Naive thymus-derived CD8-positive, alpha-beta T cell (primary cell): ENCODE results near the gene CD1C. TPM values are rescaled to one million over a fixed set of nuclear protein-coding genes. Genes with fewer than 3 reads are reported as not detected.

ENCODE experiments used
- ATAC-seq, 2 donors: fragments of 150-1000 bp; cut with Tn5 transposase in 1 of 2; sonication (Bioruptor Pico), chemical (Tn5 transposase) in 1 of 2; 1 replicate in 1 of 2; 2 replicates in 1 of 2; pipeline ENCODE4 v1.10.0; 2021; ENCODE audit warnings: mild to moderate bottlenecking in 2 of 2, moderate library complexity in 2 of 2
- POLR2A ChIA-PET: fragments of 350-600 bp; sonication (Branson Sonifier 250); formaldehyde crosslinking; loops from one replicate; lab custom pipeline; 2021; ENCODE audit warnings: antibody characterized with exemption; lab: Charles Lee
- DNase-seq, 10 donors: peaks; one replicate each; pipeline versions ENCODE4 v3.0.0 to v3.0.0-alpha.2; 2020 to 2022
- H3K27ac Mint-ChIP-seq, 10 donors: one replicate each; pipeline ENCODE4 v1.8.0; 2020 to 2022; ENCODE audit warnings: mild to moderate bottlenecking in 10 of 10, mixed read lengths in 10 of 10, moderate library complexity in 4 of 10, inconsistent platforms in 1 of 10
- H3K27me3 Mint-ChIP-seq, 5 donors: one replicate each; pipeline ENCODE4 v1.8.0; 2021 to 2022; ENCODE audit warnings: mixed read lengths in 5 of 5
- H3K36me3 Mint-ChIP-seq, 3 donors: one replicate each; pipeline ENCODE4 v1.8.0; 2020 to 2022; ENCODE audit warnings: mixed read lengths in 3 of 3, mild to moderate bottlenecking in 2 of 3, inconsistent platforms in 1 of 3
- H3K4me1 Mint-ChIP-seq, 4 donors: one replicate each; pipeline ENCODE4 v1.8.0; 2021 to 2022; ENCODE audit warnings: mixed read lengths in 4 of 4
- H3K4me3 Mint-ChIP-seq, 10 donors: one replicate each; pipeline ENCODE4 v1.8.0; 2020 to 2022; ENCODE audit warnings: mild to moderate bottlenecking in 10 of 10, mixed read lengths in 10 of 10, moderate library complexity in 6 of 10, inconsistent platforms in 1 of 10
- H3K9me3 Mint-ChIP-seq, 9 donors: one replicate each; pipeline ENCODE4 v1.8.0; 2020 to 2022; ENCODE audit warnings: mixed read lengths in 9 of 9, mild to moderate bottlenecking in 3 of 9, inconsistent platforms in 1 of 9, moderate library complexity in 1 of 9
- polyA plus RNA-seq, 3 donors: library from polyadenylated mRNA; unstranded; fragments of 300-500 nt; fragmentation: Illumina TruSeq; gene quantifications; one replicate each; pipeline ENCODE4 v1.2.3, GENCODE V29; 2021
- total RNA-seq, 8 experiments: library from RNA in 2 of 8; stranded (reverse) in 2 of 8; gene quantifications; one replicate each; pipeline ENCODE4 v1.2.3 and lab custom pipeline; 2021 to 2026

The CD1C gene
- total and polyA plus RNA-seq, 5 experiments from 2014 or later, result 0.35 to 0.73 TPM; not detected in 3

DNA sequence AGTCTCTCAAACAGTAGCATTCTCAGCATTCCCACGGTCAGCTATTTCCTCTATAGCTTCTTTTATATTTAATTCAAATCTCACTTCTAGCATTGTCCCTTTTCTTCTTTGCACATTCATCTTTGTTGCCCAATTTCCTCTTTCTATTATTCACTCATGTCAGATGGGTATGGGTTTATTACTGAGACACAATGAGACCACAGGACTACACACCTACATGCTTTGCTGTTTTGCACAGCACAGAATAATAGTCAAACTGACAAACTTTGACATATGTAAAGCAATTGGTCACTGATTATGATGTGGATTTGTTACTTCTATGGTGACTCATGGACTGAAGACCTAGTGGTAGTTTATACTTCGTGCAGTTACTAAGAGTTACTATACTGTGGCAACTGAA, 5.8 kb upstream of the CD1C start:
- Mint-ChIP-seq H3K36me3 (peaks cover 0 to 7% (median 2%) of the 10 kb centered on the region in 3 donors), H3K4me1 (peaks cover 11 to 57% (median 15%) of the 10 kb centered on the region in 4 donors), H3K27me3 (peaks cover 16 to 56% (median 21%) of the 10 kb centered on the region in 5 donors), H3K9me3 (peaks cover 4 to 25% (median 14%) of the 10 kb centered on the region in 9 donors), H3K27ac (no peak overlapping the region), H3K4me3 (no peak overlapping the region)
- POLR2A ChIA-PET, result no interaction called here
- ATAC-seq (no peak), DNase-seq (no peak)

DNA sequence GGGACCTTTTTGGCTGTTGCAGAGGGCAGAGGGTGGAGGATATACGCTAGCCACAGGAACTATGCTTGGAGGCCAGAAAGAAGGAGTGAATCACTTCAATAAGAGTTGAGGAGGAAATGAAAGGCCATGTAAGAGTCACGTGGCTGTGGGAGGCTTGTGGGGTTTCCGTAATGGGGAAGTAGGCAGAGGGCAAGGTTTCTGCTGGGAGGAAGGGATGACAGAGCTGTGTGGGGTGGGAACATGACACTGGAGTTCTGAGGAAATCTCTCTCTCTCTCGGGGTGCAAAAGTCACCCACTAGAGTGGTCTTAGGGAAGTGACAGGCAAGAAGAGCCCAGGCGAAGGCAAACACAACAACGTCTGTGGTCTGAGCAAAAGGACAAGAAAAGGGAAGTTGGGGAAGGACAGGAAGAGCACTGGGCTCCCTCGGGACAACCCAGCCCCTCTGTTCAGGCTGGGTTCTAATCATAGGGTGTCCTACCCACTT, 3.9 kb upstream of the CD1C start:
- peaks cover 4 to 18% (median 13%) of the 10 kb centered on the region in 9 donors for H3K9me3 Mint-ChIP-seq
- H3K27ac Mint-ChIP-seq, result peak overlapping the region in 3 of 10 donors; percentile 6 to 80 (median 24)
- peaks cover 0 to 7% (median 2%) of the 10 kb centered on the region in 3 donors for H3K36me3 Mint-ChIP-seq
- POLR2A ChIA-PET, result no interaction called here
- DNase-seq (peak in 1 of 10 donors; percentile 51), ATAC-seq (peak in 1 of 2 donors; percentile 56)
- peaks cover 16 to 56% (median 21%) of the 10 kb centered on the region in 5 donors for H3K27me3 Mint-ChIP-seq
- peaks cover 11 to 57% (median 15%) of the 10 kb centered on the region in 4 donors for H3K4me1 Mint-ChIP-seq
- peak overlapping the region in 2 of 10 donors; percentile 7 to 70 for H3K4me3 Mint-ChIP-seq

DNA sequence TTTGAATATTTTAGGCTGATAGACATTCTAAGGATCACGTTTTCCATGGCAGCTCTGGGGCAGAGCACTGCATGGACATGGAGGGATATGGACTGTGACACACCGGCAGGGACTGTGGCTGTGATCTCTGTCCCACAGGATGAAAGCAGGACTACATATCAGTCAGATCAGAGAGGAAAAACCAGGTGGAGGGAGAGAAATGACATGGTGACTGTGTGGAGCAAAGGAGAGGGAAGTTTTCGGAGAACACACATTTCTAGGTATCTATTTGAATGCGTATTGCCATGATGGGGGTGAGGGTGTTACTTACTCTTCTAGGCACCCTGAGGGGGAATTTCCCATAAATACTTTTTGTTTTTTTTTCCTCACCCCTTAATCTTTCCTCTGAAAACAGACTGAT, 3.2 kb upstream of the CD1C start:
- DNase-seq, result no peak
- peaks cover 15 to 51% (median 20%) of the 10 kb centered on the region in 5 donors for H3K27me3 Mint-ChIP-seq
- H3K4me3 Mint-ChIP-seq, result peak overlapping the region in 1 of 10 donors; percentile 64
- POLR2A ChIA-PET, result no interaction called here
- peaks cover 0 to 2% (median under 1%) of the 10 kb centered on the region in 3 donors for H3K36me3 Mint-ChIP-seq
- ATAC-seq, result no peak
- peaks cover 11 to 55% (median 15%) of the 10 kb centered on the region in 4 donors for H3K4me1 Mint-ChIP-seq
- H3K27ac Mint-ChIP-seq, result peak overlapping the region in 1 of 10 donors; percentile 80
- peaks cover 4 to 11% (median 7%) of the 10 kb centered on the region in 9 donors for H3K9me3 Mint-ChIP-seq

DNA sequence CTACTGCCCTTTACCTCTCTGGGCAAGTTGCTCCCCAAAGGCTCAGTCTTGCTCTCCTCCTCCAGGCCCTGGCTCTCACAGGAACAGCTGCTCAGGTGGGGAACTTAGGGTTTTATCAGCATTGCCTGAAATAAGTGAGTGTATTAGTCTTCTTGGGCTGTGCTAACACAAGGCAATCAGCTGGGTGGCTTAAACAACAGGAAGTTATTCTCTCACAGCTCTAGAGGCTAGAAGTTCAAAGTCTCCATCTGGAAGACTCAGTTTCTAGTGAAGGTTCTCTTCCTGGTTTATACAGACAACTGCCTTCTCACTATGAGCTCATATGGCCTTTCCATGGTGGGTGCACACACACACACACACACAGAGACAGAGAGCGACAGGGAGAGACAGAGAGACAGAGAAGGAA, 2.8 kb upstream of the CD1C start:
- peak overlapping the region in 1 of 10 donors; percentile 80 for H3K27ac Mint-ChIP-seq
- H3K27me3 Mint-ChIP-seq, result peaks cover 15 to 46% (median 20%) of the 10 kb centered on the region in 5 donors
- no peak for ATAC-seq
- H3K4me3 Mint-ChIP-seq, result peak overlapping the region in 1 of 10 donors; percentile 34
- peaks cover 11 to 51% (median 15%) of the 10 kb centered on the region in 4 donors for H3K4me1 Mint-ChIP-seq
- H3K9me3 Mint-ChIP-seq, result peaks cover 0 to 7% (median 5%) of the 10 kb centered on the region in 9 donors
- no peak for DNase-seq
- POLR2A ChIA-PET, result interaction anchor here (0.5 kb wide), 1 partner anchor 11 kb away, joined by 4 read pairs; no protein-coding TSS in a partner anchor
- peaks cover 0 to 2% (median 0%) of the 10 kb centered on the region in 3 donors for H3K36me3 Mint-ChIP-seq

DNA sequence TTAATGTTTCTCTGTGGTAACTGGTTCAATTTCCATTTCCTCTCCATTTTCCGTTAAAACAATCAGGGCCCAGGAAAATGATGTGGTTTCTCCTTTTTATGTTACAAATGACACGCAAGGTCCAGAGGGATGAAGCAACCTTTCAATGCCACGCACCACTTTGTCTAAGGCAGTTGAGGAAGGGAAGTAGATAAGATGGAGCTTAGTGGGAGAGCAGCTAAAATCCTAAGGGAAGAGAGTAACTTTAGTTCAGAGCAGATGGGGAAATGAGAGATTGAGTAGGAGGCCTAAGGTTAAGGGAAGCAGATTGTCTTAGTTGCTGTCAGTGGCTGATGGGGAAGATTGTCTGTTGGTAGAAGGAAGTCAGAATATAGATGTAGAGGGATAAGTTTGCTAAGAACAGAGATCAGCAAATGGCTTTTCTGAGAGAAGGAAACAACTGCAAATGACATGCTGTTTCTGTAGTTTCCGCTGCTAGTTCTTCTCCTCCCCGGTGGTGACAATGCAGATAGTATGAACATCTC, 660 bp downstream of the CD1C start:
- Mint-ChIP-seq H3K36me3 (no peaks in the 10 kb centered on the region), H3K9me3 (no peaks in the 10 kb centered on the region), H3K4me1 (peaks cover 9 to 27% (median 14%) of the 10 kb centered on the region in 4 donors), H3K27ac (no peak overlapping the region), H3K27me3 (peaks cover 12 to 26% (median 13%) of the 10 kb centered on the region in 5 donors), H3K4me3 (no peak overlapping the region)
- POLR2A ChIA-PET, result no interaction called here
- DNase-seq (no peak), ATAC-seq (no peak)

DNA sequence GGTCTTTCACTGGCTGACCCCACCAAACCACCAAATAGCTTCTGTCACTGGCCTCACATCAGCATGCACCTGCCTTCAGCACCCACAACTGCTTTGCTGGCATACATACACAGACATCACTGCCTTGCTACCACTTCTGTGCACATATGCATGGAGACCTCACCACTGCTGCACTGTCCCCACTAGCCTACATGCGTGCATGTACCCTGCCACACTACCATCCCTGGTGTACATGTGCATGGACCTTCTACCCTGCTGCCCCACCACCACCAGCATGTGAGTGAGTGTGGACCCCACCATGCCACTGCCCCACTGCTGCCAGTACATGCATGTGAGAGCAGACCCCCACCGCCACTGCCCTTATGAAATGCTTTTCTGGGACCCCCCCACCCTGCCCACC, 6.1 kb downstream of the CD1C start:
- POLR2A ChIA-PET, result no interaction called here
- no peak overlapping the region for H3K27ac Mint-ChIP-seq
- H3K27me3 Mint-ChIP-seq, result peaks cover 8 to 15% (median 12%) of the 10 kb centered on the region in 5 donors
- no peak overlapping the region for H3K4me3 Mint-ChIP-seq
- H3K9me3 Mint-ChIP-seq, result peaks cover 10 to 46% (median 20%) of the 10 kb centered on the region in 9 donors
- DNase-seq (no peak), ATAC-seq (no peak)
- no peaks in the 10 kb centered on the region for H3K4me1 Mint-ChIP-seq
- peaks cover 0 to 26% (median 13%) of the 10 kb centered on the region in 3 donors for H3K36me3 Mint-ChIP-seq

DNA sequence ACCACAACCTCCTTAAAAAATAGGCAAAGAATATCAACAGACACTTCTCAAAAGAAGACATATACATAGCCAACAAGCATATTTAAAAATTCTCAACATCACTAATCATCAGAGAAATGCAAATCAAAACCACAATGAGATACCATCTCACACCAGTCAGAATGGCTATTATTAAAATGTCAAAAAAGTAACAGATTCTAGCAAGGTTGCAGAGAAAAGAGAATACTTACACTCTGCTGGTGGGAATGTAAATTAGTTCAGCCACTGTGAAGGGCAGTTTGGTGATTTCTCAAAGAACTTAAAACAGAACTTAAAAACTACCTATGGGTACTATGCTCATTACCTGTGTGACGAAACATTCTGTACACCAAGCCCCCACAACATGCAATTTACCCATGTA, 20.9 kb downstream of the CD1C start:
- DNase-seq (no peak), ATAC-seq (no peak)
- POLR2A ChIA-PET, result no interaction called here
- Mint-ChIP-seq H3K4me1 (peaks cover 0 to 5% (median 0%) of the 10 kb centered on the region in 4 donors), H3K27me3 (peaks cover 0 to 16% (median 0%) of the 10 kb centered on the region in 5 donors), H3K4me3 (no peak overlapping the region), H3K27ac (no peak overlapping the region), H3K36me3 (peaks cover 0 to 12% (median 0%) of the 10 kb centered on the region in 3 donors), H3K9me3 (peaks cover 4 to 38% (median 22%) of the 10 kb centered on the region in 9 donors)

DNA sequence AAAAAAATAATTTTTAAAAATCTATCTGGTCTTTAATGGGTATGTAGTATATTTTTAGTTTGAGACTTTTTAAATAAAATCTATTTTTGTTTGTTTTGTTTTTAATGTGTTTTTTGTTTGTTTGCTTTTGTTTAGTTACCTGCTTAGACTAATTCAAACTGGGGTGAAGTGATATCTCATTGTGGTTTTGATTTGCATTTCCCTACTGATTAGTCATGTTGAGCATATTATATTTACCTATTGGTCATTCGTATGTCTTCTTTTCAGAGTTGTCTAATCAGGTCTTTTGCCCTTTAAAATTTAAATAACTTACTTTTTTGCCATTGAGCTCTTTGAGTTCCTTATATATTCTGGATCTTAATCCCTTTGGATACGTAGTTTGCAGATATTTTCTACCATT, 21.3 kb downstream of the CD1C start:
- Mint-ChIP-seq H3K27ac (no peak overlapping the region), H3K4me1 (peaks cover 0 to 5% (median 0%) of the 10 kb centered on the region in 4 donors), H3K9me3 (peaks cover 4 to 38% (median 22%) of the 10 kb centered on the region in 9 donors), H3K36me3 (peaks cover 0 to 12% (median 0%) of the 10 kb centered on the region in 3 donors), H3K27me3 (peaks cover 0 to 12% (median 0%) of the 10 kb centered on the region in 5 donors), H3K4me3 (no peak overlapping the region)
- no peak for ATAC-seq
- no peak for DNase-seq
- POLR2A ChIA-PET, result no interaction called here

DNA sequence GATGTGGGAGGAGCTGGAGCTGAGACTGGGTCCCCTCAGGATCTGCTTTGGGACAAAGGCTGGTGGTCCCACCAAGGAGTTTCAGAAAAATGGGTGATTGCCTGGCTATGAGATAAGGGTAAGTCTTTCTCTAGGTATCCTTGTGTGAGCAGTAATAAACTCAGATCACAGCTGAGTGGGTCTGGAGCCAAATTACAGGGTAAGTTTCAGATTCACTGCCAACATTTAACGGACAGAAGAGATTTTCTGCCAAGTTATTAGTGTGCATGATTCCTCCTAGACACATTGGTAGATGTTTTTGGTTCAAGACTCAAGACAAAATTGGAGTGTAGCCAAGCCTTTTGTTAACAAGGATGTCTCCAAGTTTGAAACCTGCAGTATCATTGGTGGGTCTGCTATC, 34.1 kb downstream of the CD1C start:
- DNase-seq (no peak), ATAC-seq (no peak)
- peaks cover 0 to 5% (median 0%) of the 10 kb centered on the region in 4 donors for H3K4me1 Mint-ChIP-seq
- H3K27me3 Mint-ChIP-seq, result peaks cover 2 to 22% (median 13%) of the 10 kb centered on the region in 5 donors
- POLR2A ChIA-PET, result no interaction called here
- peaks cover 0 to 14% (median 0%) of the 10 kb centered on the region in 3 donors for H3K36me3 Mint-ChIP-seq
- H3K27ac Mint-ChIP-seq, result no peak overlapping the region
- peaks cover 0 to 13% (median 7%) of the 10 kb centered on the region in 9 donors for H3K9me3 Mint-ChIP-seq
- no peak overlapping the region for H3K4me3 Mint-ChIP-seq

DNA sequence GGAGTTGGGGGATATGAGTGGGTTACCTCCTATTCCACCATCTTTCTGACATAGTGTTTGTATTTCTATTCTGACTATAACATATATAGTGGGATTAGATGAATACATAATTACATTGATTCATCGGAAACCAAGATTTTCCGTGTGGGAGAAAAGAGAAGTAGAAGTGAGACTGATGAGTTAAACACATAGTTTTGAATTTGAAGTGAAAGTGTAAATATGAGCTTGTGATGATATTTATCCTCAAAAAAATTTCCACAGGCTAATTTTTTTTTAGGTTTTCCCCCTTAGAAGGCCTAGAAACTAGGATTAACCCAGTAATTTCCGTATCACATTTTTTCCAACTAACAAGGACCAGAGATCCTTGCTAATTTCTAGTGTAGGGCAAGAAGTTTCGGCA, 34.7 kb downstream of the CD1C start:
- DNase-seq (no peak), ATAC-seq (no peak)
- H3K9me3 Mint-ChIP-seq, result peaks cover 0 to 13% (median 7%) of the 10 kb centered on the region in 9 donors
- no peak overlapping the region for H3K4me3 Mint-ChIP-seq
- peaks cover 0 to 5% (median 0%) of the 10 kb centered on the region in 4 donors for H3K4me1 Mint-ChIP-seq
- H3K27ac Mint-ChIP-seq, result no peak overlapping the region
- POLR2A ChIA-PET, result no interaction called here
- H3K36me3 Mint-ChIP-seq, result peaks cover 0 to 14% (median 0%) of the 10 kb centered on the region in 3 donors
- H3K27me3 Mint-ChIP-seq, result peaks cover 2 to 22% (median 13%) of the 10 kb centered on the region in 5 donors

DNA sequence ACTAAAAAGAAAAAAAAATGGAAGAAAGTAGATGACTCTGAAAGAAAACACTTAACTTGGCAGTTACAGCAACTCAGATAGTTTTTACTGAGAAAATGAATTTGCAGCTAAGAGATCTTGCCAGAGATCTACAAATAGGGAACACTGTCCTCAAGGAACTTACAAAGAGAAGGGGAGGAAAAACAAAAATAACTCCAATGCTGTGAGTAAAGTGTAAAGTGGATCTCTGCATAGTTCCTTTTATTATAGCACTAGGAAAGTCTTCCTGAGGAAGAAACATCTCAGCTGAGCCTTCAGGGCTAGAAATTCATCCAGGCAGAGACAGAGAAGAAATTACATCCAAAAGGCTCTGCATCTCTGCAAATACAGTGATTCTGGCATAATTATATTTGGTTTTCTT, 37.8 kb downstream of the CD1C start:
- no peak for DNase-seq
- POLR2A ChIA-PET, result no interaction called here
- no peak overlapping the region for H3K27ac Mint-ChIP-seq

DNA sequence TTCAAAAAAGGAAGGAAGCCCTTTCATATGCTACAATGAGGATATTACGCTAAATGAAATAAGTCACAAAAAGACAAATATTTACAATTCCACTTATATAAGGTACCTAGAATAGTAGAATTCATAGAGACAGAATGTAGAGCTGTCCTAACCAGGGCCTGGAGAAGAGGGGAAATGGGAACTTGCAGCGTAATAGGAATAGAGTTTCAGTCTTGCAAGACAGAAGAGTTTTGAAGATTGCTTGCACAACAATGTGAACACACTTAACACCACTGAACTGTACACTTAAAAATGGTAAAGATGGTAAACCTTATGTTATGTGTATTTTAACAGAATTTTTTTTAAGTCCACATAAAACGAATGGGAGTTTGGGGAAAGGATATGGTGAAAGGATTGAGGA, 38.7 kb downstream of the CD1C start:
- ATAC-seq (no peak), DNase-seq (no peak)
- Mint-ChIP-seq H3K36me3 (peaks cover 0 to 3% (median 0%) of the 10 kb centered on the region in 3 donors), H3K4me3 (no peak overlapping the region), H3K9me3 (peaks cover 0 to 3% (median 0%) of the 10 kb centered on the region in 9 donors), H3K4me1 (peaks cover 0 to 6% (median 2%) of the 10 kb centered on the region in 4 donors), H3K27me3 (peaks cover 3 to 17% (median 5%) of the 10 kb centered on the region in 5 donors), H3K27ac (no peak overlapping the region)
- POLR2A ChIA-PET, result no interaction called here

More for the DNA sequence above, 37.8 kb downstream of the CD1C start:
- ATAC-seq, result no peak
- H3K4me3 Mint-ChIP-seq, result no peak overlapping the region
- H3K36me3 Mint-ChIP-seq, result peaks cover 0 to 10% (median 0%) of the 10 kb centered on the region in 3 donors
- H3K9me3 Mint-ChIP-seq, result peaks cover 0 to 13% (median 4%) of the 10 kb centered on the region in 9 donors
- H3K4me1 Mint-ChIP-seq, result peaks cover 0 to 2% (median 0%) of the 10 kb centered on the region in 4 donors
- peaks cover under 1 to 21% (median 10%) of the 10 kb centered on the region in 5 donors for H3K27me3 Mint-ChIP-seq

DNA sequence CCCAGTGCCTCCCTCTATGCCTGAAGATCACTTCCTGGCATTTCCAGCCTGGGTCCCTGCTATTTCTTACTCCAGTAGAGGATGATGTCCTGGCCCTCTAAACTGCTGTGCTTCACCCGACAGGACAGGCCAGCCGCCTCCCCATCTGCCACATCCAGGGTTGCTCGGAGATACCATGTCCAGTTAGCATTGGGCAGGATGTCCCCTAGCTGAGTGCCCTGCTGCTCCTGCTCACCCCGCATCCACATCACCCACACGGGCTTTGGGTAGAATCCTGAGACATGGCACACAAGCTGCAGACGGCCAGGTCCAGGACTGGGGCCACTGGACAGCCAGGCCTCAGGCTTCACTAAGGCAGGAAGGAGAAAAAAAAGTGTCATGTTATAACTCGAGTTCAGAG, 39.6 kb downstream of the CD1C start:
- Mint-ChIP-seq H3K27me3 (peaks cover 3 to 16% (median 5%) of the 10 kb centered on the region in 5 donors), H3K4me1 (peaks cover 0 to 14% (median 6%) of the 10 kb centered on the region in 4 donors), H3K4me3 (no peak overlapping the region), H3K27ac (no peak overlapping the region), H3K9me3 (no peaks in the 10 kb centered on the region), H3K36me3 (no peaks in the 10 kb centered on the region)
- POLR2A ChIA-PET, result no interaction called here
- no peak for DNase-seq
- no peak for ATAC-seq
